Measurements from ENCODE around the gene AARS2. TPM values are rescaled to one million over a fixed set of nuclear protein-coding genes. Genes with fewer than 3 reads are reported as not detected.
A peak's percentile ranks its signal among the peaks of the same experiment; 100 is the strongest.

The AARS2 gene
- total RNA-seq, 4 donors from 2014 or later = 14.1 to 24.7 (median 21.0) TPM

- TF ChIP-seq POLR2A (IDR thresholded peaks at IDR 0.05) (no peak), CTCF (IDR thresholded peaks at IDR 0.05) (no peak)
- peaks cover 0 to 6% of the 10 kb centered on the region in 2 donors for H3K4me1 ChIP-seq
- no peak overlapping the region for H3K4me3 ChIP-seq
- intact Hi-C loops (cut with DNase I; ENCODE audit: low total_unique reads) = no loop called here
- H3K27ac ChIP-seq = no peak overlapping the region
- H3K36me3 ChIP-seq = no peaks in the 10 kb centered on the region
- H3K9me3 ChIP-seq = no peaks in the 10 kb centered on the region
- no peak for DNase-seq
- H3K27me3 ChIP-seq = no peaks in the 10 kb centered on the region
These were observed 58.7 kb downstream of the AARS2 start for GRCh38 chr6:44254191-44255104.

GRCh38 chr6:44253307-44254101 lies 59.6 kb downstream of the AARS2 start:
- Histone ChIP-seq H3K27me3 (no peaks in the 10 kb centered on the region), H3K27ac (no peak overlapping the region), H3K4me3 (no peak overlapping the region), H3K4me1 (peaks cover 6% of the 10 kb centered on the region in 2 donors), H3K36me3 (no peaks in the 10 kb centered on the region), H3K9me3 (no peaks in the 10 kb centered on the region)
- intact Hi-C loops (cut with DNase I; ENCODE audit: low total_unique reads) = no loop called here
- peak in 1 of 4 experiments; percentile 11 for TF ChIP-seq CTCF (IDR thresholded peaks at IDR 0.05)
- no peak for TF ChIP-seq POLR2A (IDR thresholded peaks at IDR 0.05)
- no peak for DNase-seq

- H3K9me3 ChIP-seq = no peaks in the 10 kb centered on the region
- H3K4me1 ChIP-seq = peaks cover 3 to 9% of the 10 kb centered on the region in 2 donors
- no peaks in the 10 kb centered on the region for H3K36me3 ChIP-seq
- H3K4me3 ChIP-seq = no peak overlapping the region
- DNase-seq = no peak
- no peak overlapping the region for H3K27ac ChIP-seq
- no peak for TF ChIP-seq CTCF (IDR thresholded peaks at IDR 0.05)
- no peak for TF ChIP-seq POLR2A (IDR thresholded peaks at IDR 0.05)
- intact Hi-C loops (cut with DNase I; ENCODE audit: low total_unique reads) = no loop called here
- H3K27me3 ChIP-seq = no peaks in the 10 kb centered on the region
These were observed 61.3 kb downstream of the AARS2 start for GRCh38 chr6:44251576-44252524.

- Histone ChIP-seq H3K36me3 (no peaks in the 10 kb centered on the region), H3K9me3 (no peaks in the 10 kb centered on the region), H3K27me3 (no peaks in the 10 kb centered on the region), H3K27ac (no peak overlapping the region), H3K4me1 (peaks cover 3 to 9% of the 10 kb centered on the region in 2 donors), H3K4me3 (no peak overlapping the region)
- intact Hi-C loops (cut with DNase I; ENCODE audit: low total_unique reads) = no loop called here
- TF ChIP-seq CTCF (IDR thresholded peaks at IDR 0.05) (no peak), POLR2A (IDR thresholded peaks at IDR 0.05) (no peak)
- no peak for DNase-seq
These were observed 62.4 kb downstream of the AARS2 start for GRCh38 chr6:44250718-44251123.

All from uterus (tissue), 4 donors.